Epithelial cell of proximal tubule (primary cell): Measurements from ENCODE around the gene TSNAX. TPM values are rescaled to one million over a fixed set of nuclear protein-coding genes. Genes with fewer than 3 reads are reported as not detected.

Experiments used
- DNase-seq: peaks from one replicate; pipeline ENCODE4 v3.0.0-alpha.2; 2011; ENCODE audit warnings: low read depth
- H3K4me3 ChIP-seq: 2 replicates; pipeline ENCODE4 v1.5.1; 2011; ENCODE audit warnings: low read depth, mild to moderate bottlenecking, low read length
- total RNA-seq: library from RNA; depleted of rRNA; stranded (reverse); fragments of >200 nt; gene quantifications from 2 replicates; pipeline ENCODE4 v1.2.3, GENCODE V29; 2015
- TF ChIP-seq, protein P1 (sequence below): conservative IDR thresholded peaks from 2 replicates; pipeline ENCODE4 v1.5.1; 2012; ENCODE audit warnings: low read depth, mild to moderate bottlenecking, low read length

Gene TSNAX
- total RNA-seq, 1 donor from 2014 or later: 12.1 TPM

DNA sequence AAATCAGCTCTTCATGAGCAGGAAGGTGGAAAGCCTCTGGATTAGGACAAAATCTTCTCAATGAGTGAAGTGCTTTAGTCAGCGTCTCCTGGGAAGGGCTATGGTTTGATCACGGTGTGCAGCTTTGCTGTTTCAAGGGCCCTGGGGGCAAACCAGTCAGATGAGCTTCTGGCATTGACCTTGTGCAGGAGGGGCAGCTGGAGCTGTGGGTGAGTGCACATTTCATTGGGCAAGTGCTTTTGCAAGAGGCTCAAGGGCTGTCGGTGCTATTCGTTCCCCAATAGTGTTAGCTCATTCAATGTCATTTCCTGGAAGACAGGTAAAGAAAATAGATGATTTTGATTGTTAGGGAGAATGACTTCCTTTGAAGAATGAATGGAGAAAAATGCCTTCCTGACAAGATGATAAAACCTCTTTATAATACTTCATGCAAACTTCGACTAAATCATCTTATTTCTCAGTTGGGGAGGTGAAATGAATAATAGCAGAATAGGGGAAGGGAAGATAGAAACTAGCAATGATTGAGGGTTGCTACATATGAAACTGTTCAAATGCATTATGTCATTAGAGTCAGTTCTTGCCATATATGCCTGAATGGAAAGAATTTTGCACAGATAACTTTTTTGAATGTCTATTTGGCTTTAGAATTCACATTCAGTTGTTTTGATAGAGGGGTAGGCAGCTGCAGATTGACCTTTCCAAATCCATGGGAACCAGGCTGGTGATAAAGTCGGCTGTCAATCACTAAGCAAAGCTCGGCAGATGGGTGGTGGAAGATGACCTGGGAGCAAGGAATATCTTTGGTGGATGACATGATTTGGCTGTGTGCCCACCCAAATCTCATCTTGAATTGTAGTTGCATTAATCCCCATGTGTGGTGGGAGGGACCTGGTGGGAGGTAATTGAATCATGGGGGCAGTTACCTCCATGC lies 85.2 kb downstream of the TSNAX start:
- TF ChIP-seq, protein P1, sequence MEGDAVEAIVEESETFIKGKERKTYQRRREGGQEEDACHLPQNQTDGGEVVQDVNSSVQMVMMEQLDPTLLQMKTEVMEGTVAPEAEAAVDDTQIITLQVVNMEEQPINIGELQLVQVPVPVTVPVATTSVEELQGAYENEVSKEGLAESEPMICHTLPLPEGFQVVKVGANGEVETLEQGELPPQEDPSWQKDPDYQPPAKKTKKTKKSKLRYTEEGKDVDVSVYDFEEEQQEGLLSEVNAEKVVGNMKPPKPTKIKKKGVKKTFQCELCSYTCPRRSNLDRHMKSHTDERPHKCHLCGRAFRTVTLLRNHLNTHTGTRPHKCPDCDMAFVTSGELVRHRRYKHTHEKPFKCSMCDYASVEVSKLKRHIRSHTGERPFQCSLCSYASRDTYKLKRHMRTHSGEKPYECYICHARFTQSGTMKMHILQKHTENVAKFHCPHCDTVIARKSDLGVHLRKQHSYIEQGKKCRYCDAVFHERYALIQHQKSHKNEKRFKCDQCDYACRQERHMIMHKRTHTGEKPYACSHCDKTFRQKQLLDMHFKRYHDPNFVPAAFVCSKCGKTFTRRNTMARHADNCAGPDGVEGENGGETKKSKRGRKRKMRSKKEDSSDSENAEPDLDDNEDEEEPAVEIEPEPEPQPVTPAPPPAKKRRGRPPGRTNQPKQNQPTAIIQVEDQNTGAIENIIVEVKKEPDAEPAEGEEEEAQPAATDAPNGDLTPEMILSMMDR: no peak
- no peak for DNase-seq
- H3K4me3 ChIP-seq: no peak overlapping the region

Other genes starting within 250 kb of the TSNAX start
- 6.7 and 8.1 TPM in 2 replicates for gene EXOC8, start 190.8 kb upstream of the TSNAX start, total RNA-seq
- 19.7 and 21.5 TPM in 2 replicates for gene SPRTN, start 190.4 kb upstream of the TSNAX start, total RNA-seq
- gene EGLN1, start 106.4 kb upstream of the TSNAX start, total RNA-seq: 34.5 and 38.6 TPM in 2 replicates
- gene DISC1, start 98.1 kb downstream of the TSNAX start, total RNA-seq: 3.1 and 4.0 TPM in 2 replicates